Endothelial cell of umbilical vein (primary cell): Measurements from ENCODE around the gene BMP2K. TPM values are rescaled to one million over a fixed set of nuclear protein-coding genes. Genes with fewer than 3 reads are reported as not detected.

ENCODE experiments used
- BruUV-seq: library from RNA; stranded (reverse); fragments of 400-500 nt; replicated peaks from 2 replicates; lab custom pipeline; 2021; lab: Mats Ljungman, UMichigan
- CTCF ChIA-PET: fragments of 300-600, 350-600 bp; sonication (Branson Sonifier 250); formaldehyde crosslinking; loops from one replicate; lab custom pipeline; 2021; ENCODE audit warnings: antibody characterized with exemption, inconsistent platforms; lab: Charles Lee
- POLR2A ChIA-PET: fragments of 300-600, 350-600 bp; sonication (Branson Sonifier 250); formaldehyde crosslinking; loops from one replicate; lab custom pipeline; 2021; ENCODE audit warnings: antibody characterized with exemption, inconsistent platforms; lab: Charles Lee
- DNase-seq: peaks from one replicate; pipeline ENCODE4 v3.0.0-alpha.2; 2011; ENCODE audit warnings: low read depth, low spot score
- FAIRE-seq: peaks from 2 replicates; lab custom pipeline; 2011; peaks lifted over from hg19 to GRCh38; lab: Jason Lieb, UNC
- H2AFZ ChIP-seq: 2 replicates; pipeline ENCODE4 v1.6.0; 2012; ENCODE audit warnings: low read depth, low read length, control low read depth, inconsistent platforms
- H3K27ac ChIP-seq: 2 replicates; pipeline ENCODE4 v1.5.1; 2011; ENCODE audit warnings: low read depth, mild to moderate bottlenecking, control low read depth, low read length, moderate library complexity; ENCODE audit not compliant: insufficient read depth
- H3K27me3 ChIP-seq, 2 experiments: 2 replicates each; pipeline versions ENCODE4 v1.6.0 to v1.6.1; 2011; ENCODE audit warnings: low read length in 2 of 2, mixed read lengths in 1 of 2; ENCODE audit not compliant: control insufficient read depth in 2 of 2, insufficient read depth in 2 of 2
- H3K36me3 ChIP-seq, 2 experiments: 2 replicates in 1 of 2; 3 replicates in 1 of 2; pipeline ENCODE4 v1.5.1; 2011; ENCODE audit warnings: low read length in 2 of 2, mild to moderate bottlenecking in 1 of 2, moderate library complexity in 1 of 2; ENCODE audit not compliant: control insufficient read depth in 2 of 2, insufficient read depth in 2 of 2; ENCODE audit errors: extremely low read depth in 1 of 2
- H3K4me1 ChIP-seq: 3 replicates; pipeline ENCODE4 v1.5.1; 2011; ENCODE audit warnings: mild to moderate bottlenecking, low read length; ENCODE audit not compliant: control insufficient read depth, insufficient read depth; ENCODE audit errors: extremely low read depth
- H3K4me2 ChIP-seq: 2 replicates; pipeline ENCODE4 v1.6.1; 2011; ENCODE audit warnings: low read length, control low read depth, mixed read lengths; ENCODE audit not compliant: insufficient read depth
- H3K4me3 ChIP-seq, 3 experiments: fragments of 200-600 bp in 1 of 3; sonication (generic), shearing (Covaris generic) in 1 of 3; replicated peaks in 1 of 3; 2 replicates each; pipeline ENCODE4 v1.5.1; 2011 to 2016; ENCODE audit warnings: control low read depth in 3 of 3, low read length in 3 of 3, mild to moderate bottlenecking in 2 of 3, inconsistent platforms in 1 of 3, low read depth in 1 of 3, moderate library complexity in 1 of 3; ENCODE audit not compliant: insufficient read depth in 1 of 3
- H3K79me2 ChIP-seq: 2 replicates; pipeline ENCODE4 v1.6.0; 2012; ENCODE audit warnings: low read length, inconsistent platforms; ENCODE audit not compliant: control insufficient read depth, insufficient read depth
- H3K9ac ChIP-seq: replicated peaks from 2 replicates; pipeline ENCODE3; 2011; ENCODE audit warnings: low read length, control low read depth; ENCODE audit not compliant: insufficient read depth; ENCODE audit errors: extremely low read depth
- H3K9me1 ChIP-seq: replicated peaks from 3 replicates; pipeline ENCODE4 v1.6.0; 2011; ENCODE audit warnings: mild to moderate bottlenecking, low read length; ENCODE audit not compliant: control insufficient read depth, insufficient read depth; ENCODE audit errors: extremely low read depth
- H3K9me3 ChIP-seq: replicated peaks from 2 replicates; pipeline ENCODE4 v1.5.1; 2012; ENCODE audit warnings: low read length, inconsistent platforms; ENCODE audit not compliant: control insufficient read depth, insufficient read depth
- H4K20me1 ChIP-seq: replicated peaks from 2 replicates; pipeline ENCODE3; 2011; ENCODE audit warnings: mild to moderate bottlenecking, low read length; ENCODE audit not compliant: control insufficient read depth, insufficient read depth; ENCODE audit errors: extremely low read depth
- CTCF ChIP-seq, 2 donors: IDR thresholded peaks; 1 replicate in 1 of 2; 2 replicates in 1 of 2; pipeline ENCODE4 v1.5.1; 2011; ENCODE audit warnings: low read length in 2 of 2, mild to moderate bottlenecking in 2 of 2, moderate library complexity in 2 of 2, control low read depth in 1 of 2, inconsistent platforms in 1 of 2, low read depth in 1 of 2; ENCODE audit not compliant: insufficient read depth in 1 of 2; ENCODE audit errors: extremely low read depth in 1 of 2
- EZH2 ChIP-seq: IDR thresholded peaks from 2 replicates; pipeline ENCODE4 v1.6.1; 2012; ENCODE audit warnings: borderline replicate concordance, low read depth, mild to moderate bottlenecking, moderate library complexity, low read length, inconsistent platforms; ENCODE audit not compliant: severe bottlenecking
- FOS ChIP-seq: IDR thresholded peaks from 2 replicates; pipeline ENCODE4 v1.6.1; 2011; ENCODE audit warnings: mild to moderate bottlenecking, low read length, moderate library complexity, borderline replicate concordance; ENCODE audit not compliant: insufficient read depth
- GATA2 ChIP-seq: IDR thresholded peaks from 2 replicates; pipeline ENCODE4 v1.7.0; 2011; ENCODE audit warnings: low read depth, mild to moderate bottlenecking, moderate library complexity, mixed read lengths, low read length; ENCODE audit not compliant: insufficient read length, insufficient read depth
- JUN ChIP-seq: IDR thresholded peaks from 2 replicates; pipeline ENCODE4 v1.6.1; 2011; ENCODE audit warnings: borderline replicate concordance, low read depth; ENCODE audit not compliant: insufficient read length, insufficient read depth
- MYC ChIP-seq: IDR thresholded peaks from one replicate; pipeline ENCODE4 v1.6.1; 2011; ENCODE audit warnings: mild to moderate bottlenecking, low read depth, low read length
- POLR2A ChIP-seq: IDR thresholded peaks from 2 replicates; pipeline ENCODE4 v1.6.1; 2012; ENCODE audit warnings: low read depth, mild to moderate bottlenecking, control low read depth, low read length
- POLR2AphosphoS5 ChIP-seq: IDR thresholded peaks from 2 replicates; pipeline ENCODE4 v1.6.1; 2012; ENCODE audit warnings: low read depth, mild to moderate bottlenecking, control low read depth, low read length, moderate library complexity; ENCODE audit not compliant: insufficient read depth
- dilution Hi-C: fragments of 300-500 bp; cut with MboI; formaldehyde crosslinking; loops from one replicate; pipeline ENCODE4 v1.15.0; 2019; ENCODE audit warnings: low sequenced_read_pairs; ENCODE audit not compliant: extremely low pct_ligation_motif_present
- intact Hi-C: fragments of 100-400 bp; cut with micrococcal nuclease; formaldehyde crosslinking; loops from one replicate; pipeline ENCODE4 v1.10.0; 2022
- polyA plus RNA-seq, 4 experiments: library from polyadenylated mRNA; depleted of rRNA in 3 of 4; stranded (reverse) in 3 of 4; unstranded in 1 of 4; fragments of >200 nt; gene quantifications; 2 replicates each; pipeline versions ENCODE4 v1.2.1 to v1.2.3, GENCODE V29; 2011 to 2012; ENCODE audit warnings: missing spikeins in 1 of 4
- total RNA-seq: library from RNA; stranded (reverse); gene quantifications from 2 replicates; pipeline ENCODE4 v1.2.3, GENCODE V29; 2021
- TF ChIP-seq, protein P1 (sequence below): IDR thresholded peaks from 2 replicates; pipeline ENCODE4 v1.6.1; 2011; ENCODE audit not compliant: insufficient read depth, insufficient read length

The BMP2K gene
- total and polyA plus RNA-seq, 2 donors (not counting 3 experiments of a cell fraction or from before 2014, with no cell fraction given), result 16.1 to 37.9 TPM

DNA sequence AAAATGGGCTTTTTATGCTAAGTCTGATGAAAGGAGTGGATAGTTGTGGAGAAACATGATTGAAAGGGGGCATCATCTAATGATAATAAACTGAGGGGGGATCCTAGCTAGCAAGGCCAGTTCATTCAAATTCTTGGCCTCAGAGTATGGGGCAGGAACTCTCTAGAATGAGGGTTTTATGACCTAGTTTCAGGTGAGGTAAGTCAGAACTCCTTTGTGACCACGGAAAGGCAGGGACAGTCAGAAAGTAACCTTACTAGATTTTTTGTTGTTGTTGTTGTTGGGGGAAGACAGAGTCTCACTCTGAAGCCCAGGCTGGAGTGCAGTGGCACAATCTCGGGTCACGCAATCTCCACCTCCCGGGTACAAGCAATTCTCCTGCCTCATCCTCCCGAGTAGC, 164.6 kb downstream of the BMP2K start:
- Histone ChIP-seq H3K9me3 (no peaks in the 10 kb centered on the region), H3K36me3 (no peaks in the 10 kb centered on the region), H3K9ac (no peak overlapping the region), H4K20me1 (no peaks in the 10 kb centered on the region), H3K79me2 (peaks cover 8% of the 10 kb centered on the region), H3K4me1 (peaks cover 13% of the 10 kb centered on the region), H3K27me3 (peaks cover 9 to 11% of the 10 kb centered on the region in 2 experiments), H3K4me2 (no peak overlapping the region), H3K9me1 (no peaks in the 10 kb centered on the region), H3K27ac (no peak overlapping the region), H2AFZ (no peak overlapping the region), H3K4me3 (no peak overlapping the region)
- FAIRE-seq (no peak), DNase-seq (no peak)
- dilution Hi-C loops, result no loop called here
- BruUV-seq, result no TSS peak
- TF ChIP-seq FOS (no peak), CTCF (IDR thresholded peaks at IDR 0.05; ENCODE audit: extremely low read depth in 1 of 2, insufficient read depth in 1 of 2, low read depth in 1 of 2, low read length in 2 of 2) (no peak), JUN (no peak)
- intact Hi-C loops, result no loop called here
- ChIA-PET POLR2A (no interaction called here), CTCF (no interaction called here)

DNA sequence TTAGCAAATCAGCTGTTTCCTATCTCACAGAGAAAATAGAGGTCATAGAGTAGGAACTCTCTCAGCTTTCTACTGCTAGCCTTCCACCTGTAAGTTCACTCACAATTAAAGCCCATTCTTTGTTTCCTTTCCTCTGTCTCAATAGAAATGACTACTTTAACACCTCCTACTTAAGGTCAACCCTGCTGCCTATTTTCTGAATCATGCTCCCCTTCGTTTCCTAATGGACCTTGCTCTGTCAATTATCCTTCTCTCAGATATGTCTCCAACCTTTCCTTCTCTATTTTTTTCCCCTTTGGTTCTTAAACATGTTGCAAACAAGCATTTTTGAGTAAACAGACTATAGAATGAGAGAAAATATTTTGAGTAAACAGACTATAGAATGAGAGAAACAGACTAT, 168.2 kb downstream of the BMP2K start:
- H2AFZ ChIP-seq, result no peak overlapping the region
- no peaks in the 10 kb centered on the region for H3K79me2 ChIP-seq
- intact Hi-C loops (no loop called here), dilution Hi-C loops (no loop called here)
- POLR2A ChIA-PET, result no interaction called here
- peaks cover 3% of the 10 kb centered on the region for H3K4me1 ChIP-seq
- H3K9ac ChIP-seq, result no peak overlapping the region
- no peaks in the 10 kb centered on the region for H3K9me3 ChIP-seq
- no peak for TF ChIP-seq CTCF (IDR thresholded peaks at IDR 0.05; ENCODE audit: extremely low read depth in 1 of 2, insufficient read depth in 1 of 2, low read depth in 1 of 2, low read length in 2 of 2)
- TF ChIP-seq MYC, result no peak
- no peak for TF ChIP-seq JUN
- TF ChIP-seq GATA2, result no peak
- no peak for TF ChIP-seq POLR2A
- TF ChIP-seq EZH2, result no peak
- TF ChIP-seq FOS, result no peak
- TF ChIP-seq, protein P1, sequence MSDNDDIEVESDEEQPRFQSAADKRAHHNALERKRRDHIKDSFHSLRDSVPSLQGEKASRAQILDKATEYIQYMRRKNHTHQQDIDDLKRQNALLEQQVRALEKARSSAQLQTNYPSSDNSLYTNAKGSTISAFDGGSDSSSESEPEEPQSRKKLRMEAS, result no peak
- TF ChIP-seq POLR2AphosphoS5, result no peak
- no peak overlapping the region for H3K4me3 ChIP-seq
- no peaks in the 10 kb centered on the region for H4K20me1 ChIP-seq
- FAIRE-seq, result no peak
- BruUV-seq, result no TSS peak
- no peak for DNase-seq
- H3K4me2 ChIP-seq, result no peak overlapping the region
- no peak overlapping the region for H3K27ac ChIP-seq
- no peaks in the 10 kb centered on the region for H3K9me1 ChIP-seq
- H3K36me3 ChIP-seq, result no peaks in the 10 kb centered on the region
- CTCF ChIA-PET, result interaction anchor here (2.3 kb wide), 1 partner anchor 8 kb away, joined by 9 read pairs; no protein-coding TSS in a partner anchor
- peaks cover 14 to 16% of the 10 kb centered on the region in 2 experiments for H3K27me3 ChIP-seq
